GM23248 (cell line): ENCODE data around the gene ELMO1. TPM values are rescaled to one million over a fixed set of nuclear protein-coding genes. Genes with fewer than 3 reads are reported as not detected.

ENCODE experiments used
- DNase-seq: peaks from one replicate; pipeline ENCODE4 v3.0.0-alpha.2; 2015
- H2AFZ ChIP-seq: fragments of 200-600 bp; sonication (generic); 2 replicates; pipeline ENCODE4 v1.6.1; 2016; ENCODE audit warnings: antibody characterized with exemption
- H3F3A ChIP-seq: fragments of 200-600 bp; sonication (generic); 2 replicates; pipeline ENCODE4 v1.6.1; 2016; ENCODE audit warnings: mild to moderate bottlenecking, antibody characterized with exemption, mixed run types; ENCODE audit not compliant: insufficient read depth
- H3K27ac ChIP-seq: fragments of 200-600 bp; sonication (generic); 2 replicates; pipeline ENCODE4 v1.5.1; 2016; ENCODE audit warnings: mild to moderate bottlenecking
- H3K27me3 ChIP-seq: fragments of 200-600 bp; sonication (generic); replicated peaks from 2 replicates; pipeline ENCODE4 v1.6.1; 2016; ENCODE audit warnings: mild to moderate bottlenecking; ENCODE audit not compliant: insufficient read depth
- H3K36me3 ChIP-seq: fragments of 200-600 bp; sonication (generic); 2 replicates; pipeline ENCODE4 v1.6.1; 2016; ENCODE audit warnings: low read depth, mild to moderate bottlenecking
- H3K4me1 ChIP-seq: fragments of 200-600 bp; sonication (generic); 2 replicates; pipeline ENCODE4 v1.6.1; 2016; ENCODE audit warnings: mild to moderate bottlenecking; ENCODE audit not compliant: insufficient read depth
- H3K4me2 ChIP-seq: fragments of 200-600 bp; sonication (generic); one replicate; pipeline ENCODE4 v1.6.1; 2016; ENCODE audit warnings: mild to moderate bottlenecking; ENCODE audit not compliant: unreplicated experiment
- H3K4me3 ChIP-seq: fragments of 200-600 bp; sonication (generic); 2 replicates; pipeline ENCODE4 v1.5.1; 2016; ENCODE audit warnings: mild to moderate bottlenecking
- H3K79me2 ChIP-seq: fragments of 200-600 bp; sonication (generic); 2 replicates; pipeline ENCODE4 v1.6.1; 2016; ENCODE audit warnings: mild to moderate bottlenecking; ENCODE audit not compliant: insufficient read depth
- H3K9ac ChIP-seq: fragments of 200-600 bp; sonication (generic); 2 replicates; pipeline ENCODE4 v1.6.1; 2016; ENCODE audit warnings: mild to moderate bottlenecking
- H3K9me2 ChIP-seq: fragments of 200-600 bp; sonication (generic); 2 replicates; pipeline ENCODE4 v1.6.1; 2016; ENCODE audit warnings: mixed run types, mild to moderate bottlenecking, moderate library complexity; ENCODE audit not compliant: insufficient read depth
- H3K9me3 ChIP-seq: fragments of 200-600 bp; sonication (generic); one replicate; pipeline ENCODE4 v1.6.1; 2017; ENCODE audit warnings: low read depth
- H4K20me1 ChIP-seq: fragments of 200-600 bp; sonication (generic); 2 replicates; pipeline ENCODE4 v1.6.0; 2016; ENCODE audit not compliant: insufficient read depth
- EZH2 ChIP-seq: fragments of 200-600 bp; sonication (generic); IDR thresholded peaks from 2 replicates; pipeline ENCODE4 v1.6.1; 2018; ENCODE audit warnings: antibody characterized with exemption, mild to moderate bottlenecking; ENCODE audit not compliant: insufficient read depth, poor library complexity, severe bottlenecking
- EZH2phosphoT487 ChIP-seq: fragments of 200-600 bp; sonication (generic); IDR thresholded peaks from 2 replicates; pipeline ENCODE4 v1.6.1; 2018; ENCODE audit warnings: antibody characterized with exemption, moderate library complexity, mild to moderate bottlenecking, low read depth; ENCODE audit not compliant: insufficient read depth
- WGBS, 2 experiments: methylation state at CpG; one replicate each; pipeline ENCODE4 v1.1.6; 2015 to 2017; ENCODE audit warnings: low lambda C conversion rate in 2 of 2, low coverage in 1 of 2; ENCODE audit errors: missing lambda C conversion rate in 2 of 2; 5-methylcytosine and 5-hydroxymethylcytosine counted together
- in situ Hi-C: fragments of 300-500 bp; cut with MboI; formaldehyde crosslinking; loops from 2 replicates; pipeline ENCODE4 v1.15.0; 2020
- polyA plus RNA-seq: library from polyadenylated mRNA; unstranded; fragments of >200 nt; fragmentation: Nextera tagmentation; extraction: Ambion mirVana; gene quantifications from 2 replicates; pipeline ENCODE4 v1.2.1, GENCODE V29; 2016
- total RNA-seq: library from RNA; depleted of rRNA; stranded (reverse); fragments of >200 nt; shearing (Covaris generic); gene quantifications from 2 replicates; pipeline ENCODE4 v1.2.3, GENCODE V29; 2014

The ELMO1 gene
- total and polyA plus RNA-seq, 2 experiments from 2014 or later = not detected

GRCh38 chr7:37084303-37084702 is 364.4 kb downstream of the ELMO1 start:
- TF ChIP-seq EZH2phosphoT487 (no peak), EZH2 (no peak)
- H3K9me3 ChIP-seq = no peaks in the 10 kb centered on the region
- no peak overlapping the region for H3K27ac ChIP-seq
- no peaks in the 10 kb centered on the region for H3K9me2 ChIP-seq
- 49 to 60% methylated on average over 2 of the region's 2 CpGs for WGBS, 2 experiments
- H3K9ac ChIP-seq = no peak overlapping the region
- H3K4me2 ChIP-seq = no peak overlapping the region
- H3K27me3 ChIP-seq = no peaks in the 10 kb centered on the region
- DNase-seq = no peak
- no peaks in the 10 kb centered on the region for H3K36me3 ChIP-seq
- H4K20me1 ChIP-seq = no peaks in the 10 kb centered on the region
- H3K79me2 ChIP-seq = no peaks in the 10 kb centered on the region
- in situ Hi-C loops = no loop called here
- H3K4me3 ChIP-seq = no peak overlapping the region
- no peaks in the 10 kb centered on the region for H3F3A ChIP-seq
- no peaks in the 10 kb centered on the region for H3K4me1 ChIP-seq
- H2AFZ ChIP-seq = no peak overlapping the region

GRCh38 chr7:37083311-37084096 is 365.2 kb downstream of the ELMO1 start:
- no peaks in the 10 kb centered on the region for H3K9me2 ChIP-seq
- H4K20me1 ChIP-seq = no peaks in the 10 kb centered on the region
- no peaks in the 10 kb centered on the region for H3K4me1 ChIP-seq
- peak; percentile 37 for DNase-seq
- 5 to 6% methylated on average over 5 of the region's 5 CpGs for WGBS, 2 experiments
- in situ Hi-C loops = no loop called here
- H3K4me3 ChIP-seq = no peak overlapping the region
- H3K9ac ChIP-seq = no peak overlapping the region
- H3K9me3 ChIP-seq = no peaks in the 10 kb centered on the region
- no peak for TF ChIP-seq EZH2
- no peak for TF ChIP-seq EZH2phosphoT487
- no peak overlapping the region for H3K27ac ChIP-seq
- no peaks in the 10 kb centered on the region for H3K79me2 ChIP-seq
- no peak overlapping the region for H3K4me2 ChIP-seq
- H3F3A ChIP-seq = no peaks in the 10 kb centered on the region
- H3K27me3 ChIP-seq = no peaks in the 10 kb centered on the region
- no peak overlapping the region for H2AFZ ChIP-seq
- no peaks in the 10 kb centered on the region for H3K36me3 ChIP-seq

GRCh38 chr7:37081436-37081835 is 367.2 kb downstream of the ELMO1 start:
- 30 to 32% methylated on average over 4 of the region's 4 CpGs for WGBS, 2 experiments
- no peaks in the 10 kb centered on the region for H3K9me3 ChIP-seq
- H3K4me3 ChIP-seq = no peak overlapping the region
- H3K4me2 ChIP-seq = no peak overlapping the region
- no peaks in the 10 kb centered on the region for H3K36me3 ChIP-seq
- in situ Hi-C loops = no loop called here
- TF ChIP-seq EZH2phosphoT487 = no peak
- no peak for TF ChIP-seq EZH2
- no peaks in the 10 kb centered on the region for H3K4me1 ChIP-seq
- no peaks in the 10 kb centered on the region for H4K20me1 ChIP-seq
- DNase-seq = no peak
- H3K9me2 ChIP-seq = no peaks in the 10 kb centered on the region
- H3F3A ChIP-seq = no peaks in the 10 kb centered on the region
- H2AFZ ChIP-seq = no peak overlapping the region
- no peaks in the 10 kb centered on the region for H3K79me2 ChIP-seq
- H3K9ac ChIP-seq = no peak overlapping the region
- no peaks in the 10 kb centered on the region for H3K27me3 ChIP-seq
- no peak overlapping the region for H3K27ac ChIP-seq

- H4K20me1 ChIP-seq = no peaks in the 10 kb centered on the region
- WGBS, 2 experiments = 26 to 31% methylated on average over 1 of the region's 1 CpG
- in situ Hi-C loops = no loop called here
- no peaks in the 10 kb centered on the region for H3K9me3 ChIP-seq
- H3K4me1 ChIP-seq = no peaks in the 10 kb centered on the region
- no peaks in the 10 kb centered on the region for H3F3A ChIP-seq
- no peaks in the 10 kb centered on the region for H3K9me2 ChIP-seq
- H3K36me3 ChIP-seq = no peaks in the 10 kb centered on the region
- no peaks in the 10 kb centered on the region for H3K79me2 ChIP-seq
- no peaks in the 10 kb centered on the region for H3K27me3 ChIP-seq
- H3K9ac ChIP-seq = no peak overlapping the region
- no peak overlapping the region for H3K4me2 ChIP-seq
- TF ChIP-seq EZH2 = no peak
- no peak overlapping the region for H2AFZ ChIP-seq
- DNase-seq = no peak
- no peak overlapping the region for H3K27ac ChIP-seq
- H3K4me3 ChIP-seq = no peak overlapping the region
Observed at GRCh38 chr7:37079420-37079819, 369.2 kb downstream of the ELMO1 start.
